GM18907 (cell line): ENCODE data around the gene KCTD1.

Experiments
- ATAC-seq: cut with Tn5 transposase; IDR thresholded peaks from one replicate; pipeline ENCODE4 v1.9.1; 2021; ENCODE audit warnings: mild to moderate bottlenecking, moderate library complexity; ENCODE audit not compliant: unreplicated experiment

KCTD1 gene

GRCh38 chr18:26405190-26405801 lies 143.1 kb downstream of the KCTD1 start:
- peak; percentile 88 for ATAC-seq
